NCI-H345 treated with DMSO at 0.1 percent for 48 hours (cell line): ENCODE measurements around the gene ZNF213.

ENCODE experiments used
- DNase-seq: peaks from one replicate; lab custom pipeline; 2025; ENCODE audit not compliant: unreplicated experiment; lab: John Stamatoyannopoulos, UW

ZNF213 gene

GRCh38 chr16:3134338-3135125 lies at the start of gene ZNF213:
TSS of gene ZNF213 (plus strand) at chr16:3135029. CDS start at chr16:3137281, 2,252 bp downstream.
- peak; percentile 95 for DNase-seq

- DNase-seq = no peak
Measured at GRCh38 chr16:3085868-3086595, 48.8 kb upstream of the ZNF213 start.

GRCh38 chr16:3086596-3087242 lies 48.1 kb upstream of the ZNF213 start:
- DNase-seq = no peak

GRCh38 chr16:3087243-3088235 lies 47.3 kb upstream of the ZNF213 start:
- DNase-seq = no peak

GRCh38 chr16:3088450-3088849 lies 46.4 kb upstream of the ZNF213 start:
- no peak for DNase-seq

GRCh38 chr16:3088925-3089716 lies 45.7 kb upstream of the ZNF213 start:
- DNase-seq = no peak

GRCh38 chr16:3089717-3090592 lies 44.9 kb upstream of the ZNF213 start:
- no peak for DNase-seq

GRCh38 chr16:3091551-3091950 lies 43.3 kb upstream of the ZNF213 start:
- no peak for DNase-seq

- no peak for DNase-seq
Measured at GRCh38 chr16:3092501-3092941, 42.3 kb upstream of the ZNF213 start.

GRCh38 chr16:3094289-3095027 lies 40.4 kb upstream of the ZNF213 start:
- DNase-seq = peak; percentile 13

GRCh38 chr16:3095869-3096268 lies 39.0 kb upstream of the ZNF213 start:
- DNase-seq = no peak

GRCh38 chr16:3096362-3096761 lies 38.5 kb upstream of the ZNF213 start:
- DNase-seq = no peak

GRCh38 chr16:3097266-3097665 lies 37.6 kb upstream of the ZNF213 start:
- no peak for DNase-seq

- no peak for DNase-seq
Measured at GRCh38 chr16:3098459-3099394, 36.1 kb upstream of the ZNF213 start, which contains the start of gene ZSCAN10. TSS of gene ZSCAN10 (minus strand) at chr16:3099294. CDS start at chr16:3092937, 6,357 bp downstream.

- DNase-seq = no peak
Measured at GRCh38 chr16:3099395-3099731, 35.5 kb upstream of the ZNF213 start.

GRCh38 chr16:3099732-3100499 lies 34.9 kb upstream of the ZNF213 start:
- DNase-seq = no peak
